ENCODE measurements around the gene FIGN. TPM values are rescaled to one million over a fixed set of nuclear protein-coding genes. Genes with fewer than 3 reads are reported as not detected.

Gene FIGN
- total and polyA plus RNA-seq, 2 of the 13 experiments (the other 11 are each of a cell fraction or from before 2014, with no cell fraction given), result 6.6 to 6.7 TPM

DNA sequence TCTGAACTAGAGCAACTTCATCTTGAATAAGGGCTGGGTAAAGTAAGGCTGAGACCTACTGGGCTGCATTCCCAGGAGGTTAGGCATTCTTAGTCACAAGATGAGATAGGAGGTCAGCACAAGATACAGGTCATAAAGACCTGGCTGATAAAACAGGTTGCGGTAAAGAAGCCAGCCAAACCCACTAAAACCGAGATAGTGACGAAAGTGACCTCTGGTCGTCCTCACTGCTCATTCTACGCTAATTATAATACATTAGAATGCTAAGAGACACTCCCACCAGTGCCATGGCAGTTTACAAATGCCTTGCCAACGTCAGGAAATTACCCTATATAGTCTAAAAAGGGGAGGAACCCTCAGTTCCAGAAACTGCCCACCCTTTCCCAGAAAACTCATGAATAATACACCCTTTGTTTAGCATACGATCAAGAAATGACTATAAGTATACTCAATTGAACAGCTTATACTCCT is 109.1 kb downstream of the FIGN start:
- H4K20me1 ChIP-seq (ENCODE audit: insufficient read depth, low read length), result no peaks in the 10 kb centered on the region
- no peak overlapping the region for H3K4me2 ChIP-seq (ENCODE audit: low read depth, low read length)
- ATAC-seq (no peak), FAIRE-seq (no peak), DNase-seq (ENCODE audit: low spot score) (no peak)
- no peaks in the 10 kb centered on the region for H3K79me2 ChIP-seq (ENCODE audit: insufficient read depth, low read length)
- H3K4me3 ChIP-seq (replicated peaks in 1 of 3; ENCODE audit: insufficient read depth in 1 of 3, low read depth in 2 of 3, low read length in 3 of 3), result no peak overlapping the region
- no peaks in the 10 kb centered on the region for H3K9me3 ChIP-seq (ENCODE audit: low read length)
- no peak overlapping the region for H3K9ac ChIP-seq (ENCODE audit: insufficient read depth, low read depth, low read length)
- intact Hi-C loops (cut with micrococcal nuclease; ENCODE audit: unreplicated experiment), result no loop called here
- WGBS (ENCODE audit: low lambda C conversion rate), result 94% methylated on average over 7 of the region's 7 CpGs
- no peak for TF ChIP-seq ZNF256 (CRISPR knock-in tag; conservative IDR thresholded peaks at IDR 0.05)
- no peak for TF ChIP-seq TBX3 (IDR thresholded peaks at IDR 0.05; ENCODE audit: borderline replicate concordance)
- no peak for TF ChIP-seq NFYB (CRISPR knock-in tag; IDR thresholded peaks at IDR 0.05)
- no peaks in the 10 kb centered on the region for H3K36me3 ChIP-seq (replicated peaks in 1 of 2; ENCODE audit: control insufficient read depth in 1 of 2, insufficient read depth in 2 of 2, low read length in 2 of 2)
- ChIA-PET CTCF (ENCODE audit: low intra/inter-chr PET ratio, low total read pairs) (no interaction called here), POLR2A (no interaction called here)
- no peaks in the 10 kb centered on the region for H3K4me1 ChIP-seq (ENCODE audit: insufficient read depth, low read length)
- H3K27me3 ChIP-seq (ENCODE audit: control insufficient read depth in 1 of 2, insufficient read depth in 2 of 2, low read length in 2 of 2), result no peaks in the 10 kb centered on the region
- no peak overlapping the region for H3K27ac ChIP-seq (ENCODE audit: extremely low read length, insufficient read depth, low read length)
- BruUV-seq (replicated peaks), result no TSS peak
- in situ Hi-C loops (cut with HindIII; ENCODE audit: extremely low pct_ligation_motif_present, low pct_unique_long_range_greater_than_20kb), result no loop called here
- no peak overlapping the region for H2AFZ ChIP-seq (ENCODE audit: low read length)

DNA sequence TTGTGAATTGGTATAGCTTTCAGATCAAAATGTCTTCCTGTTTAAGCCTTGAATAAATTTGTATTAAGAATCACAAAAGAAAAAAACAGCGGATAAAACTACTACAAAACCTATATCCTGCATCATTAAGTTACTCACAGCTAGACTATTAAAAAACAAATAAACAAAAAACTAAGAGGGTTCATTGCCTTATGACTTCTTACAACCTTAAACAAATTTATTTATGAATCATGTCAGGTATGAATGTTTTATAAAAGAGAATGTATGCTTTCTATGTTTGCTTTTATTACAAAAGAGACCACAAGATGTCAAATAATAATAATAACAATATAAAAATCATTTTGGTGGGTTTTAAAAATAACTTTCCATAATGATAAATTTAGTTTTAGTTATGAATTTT is 109.6 kb downstream of the FIGN start:
- Histone ChIP-seq H3K79me2 (ENCODE audit: insufficient read depth, low read length) (no peaks in the 10 kb centered on the region), H3K27ac (ENCODE audit: extremely low read length, insufficient read depth, low read length) (no peak overlapping the region), H3K36me3 (replicated peaks in 1 of 2; ENCODE audit: control insufficient read depth in 1 of 2, insufficient read depth in 2 of 2, low read length in 2 of 2) (no peaks in the 10 kb centered on the region; a peak in 1 of 5 replicates), H3K4me3 (replicated peaks in 1 of 3; ENCODE audit: insufficient read depth in 1 of 3, low read depth in 2 of 3, low read length in 3 of 3) (no peak overlapping the region), H4K20me1 (ENCODE audit: insufficient read depth, low read length) (no peaks in the 10 kb centered on the region), H3K4me2 (ENCODE audit: low read depth, low read length) (no peak overlapping the region), H3K9me3 (ENCODE audit: low read length) (no peaks in the 10 kb centered on the region), H3K27me3 (ENCODE audit: control insufficient read depth in 1 of 2, insufficient read depth in 2 of 2, low read length in 2 of 2) (no peaks in the 10 kb centered on the region), H3K9ac (ENCODE audit: insufficient read depth, low read depth, low read length) (no peak overlapping the region), H3K4me1 (ENCODE audit: insufficient read depth, low read length) (no peaks in the 10 kb centered on the region), H2AFZ (ENCODE audit: low read length) (no peak overlapping the region)
- FAIRE-seq (no peak), ATAC-seq (no peak), DNase-seq (ENCODE audit: low spot score) (no peak)
- no TSS peak for BruUV-seq (replicated peaks)
- in situ Hi-C loops (cut with HindIII; ENCODE audit: extremely low pct_ligation_motif_present, low pct_unique_long_range_greater_than_20kb) (no loop called here), intact Hi-C loops (cut with micrococcal nuclease; ENCODE audit: unreplicated experiment) (no loop called here)
- CTCF ChIA-PET (ENCODE audit: low intra/inter-chr PET ratio, low total read pairs), result no interaction called here
- 97% methylated on average over 1 of the region's 1 CpG for WGBS (ENCODE audit: low lambda C conversion rate)
- POLR2A ChIA-PET, result no interaction called here
- no peak for TF ChIP-seq POLR2AphosphoS5 (IDR thresholded peaks at IDR 0.05; ENCODE audit: low read depth, low read length)
- no peak for TF ChIP-seq HOXA5 (CRISPR knock-in tag; IDR thresholded peaks at IDR 0.05)
- no peak for TF ChIP-seq ZNF740 (CRISPR knock-in tag; IDR thresholded peaks at IDR 0.05)
- no peak for TF ChIP-seq ZNF354B (CRISPR knock-in tag; IDR thresholded peaks at IDR 0.05)
- TF ChIP-seq ZBTB10 (CRISPR knock-in tag; IDR thresholded peaks at IDR 0.05; ENCODE audit: borderline replicate concordance), result no peak
- no peak for TF ChIP-seq ZNF660 (CRISPR knock-in tag; IDR thresholded peaks at IDR 0.05; ENCODE audit: borderline replicate concordance, low read depth)
- no peak for TF ChIP-seq FOXM1 (CRISPR knock-in tag; IDR thresholded peaks at IDR 0.05)
- TF ChIP-seq ZBTB42 (CRISPR knock-in tag; IDR thresholded peaks at IDR 0.05), result no peak
- no peak for TF ChIP-seq ATF7-NPFF (CRISPR knock-in tag; IDR thresholded peaks at IDR 0.05; ENCODE audit: low read depth)
- no peak for TF ChIP-seq SOX13 (IDR thresholded peaks at IDR 0.05)
- TF ChIP-seq SOX13 (CRISPR knock-in tag; conservative IDR thresholded peaks at IDR 0.05 in 1 of 2, IDR thresholded peaks at IDR 0.05 in 1 of 2), result no peak

Data from HepG2 (cell line).